SK-N-SH (cell line): ENCODE measurements around the gene PAOX. TPM values are rescaled to one million over a fixed set of nuclear protein-coding genes. Genes with fewer than 3 reads are reported as not detected.

Experiments
- CTCF ChIA-PET: fragments of 300-600, 350-600 bp; formaldehyde crosslinking; extraction: SDS; loops from one replicate; lab custom pipeline; 2021; lab: Yijun Ruan, JAX
- POLR2A ChIA-PET: fragments of 350-600 bp; sonication (Branson Sonifier 250); formaldehyde crosslinking; extraction: SDS; loops from one replicate; lab custom pipeline; 2020; ENCODE audit warnings: antibody characterized with exemption, inconsistent platforms; lab: Yijun Ruan, JAX
- DNase-seq: peaks from one replicate; pipeline ENCODE4 v3.0.0; 2012
- H2AFZ ChIP-seq: fragments of 200-600 bp; sonication (generic); 2 replicates; pipeline ENCODE4 v1.8.1; 2016; ENCODE audit warnings: antibody characterized with exemption, mild to moderate bottlenecking, low read depth
- H3F3A ChIP-seq: fragments of 200-600 bp; sonication (generic); replicated peaks from 2 replicates; pipeline ENCODE3; 2016; ENCODE audit warnings: antibody characterized with exemption, mild to moderate bottlenecking; ENCODE audit not compliant: insufficient read depth
- H3K27ac ChIP-seq, 2 experiments: fragments of 200-500 bp in 1 of 2; fragments of 200-600 bp in 1 of 2; sonication (Bioruptor generic) in 1 of 2; sonication (generic), shearing (Covaris generic) in 1 of 2; 2 replicates each; pipeline versions ENCODE4 v1.5.1 to v1.6.1; 2014 to 2016; ENCODE audit warnings: low read depth in 2 of 2, inconsistent platforms in 1 of 2, low read length in 1 of 2, mild to moderate bottlenecking in 1 of 2, mixed read lengths in 1 of 2
- H3K27me3 ChIP-seq: fragments of 200-600 bp; sonication (generic), shearing (Covaris generic); 2 replicates; pipeline ENCODE4 v1.6.1; 2016; ENCODE audit warnings: mixed run types; ENCODE audit not compliant: insufficient read depth
- H3K36me3 ChIP-seq, 2 experiments: fragments of 200-500 bp in 1 of 2; fragments of 200-600 bp in 1 of 2; sonication (Bioruptor generic) in 1 of 2; sonication (generic) in 1 of 2; replicated peaks in 1 of 2; 2 replicates each; pipeline versions ENCODE3 to v1.5.1; 2014 to 2016; ENCODE audit warnings: low read length in 1 of 2, mild to moderate bottlenecking in 1 of 2; ENCODE audit not compliant: insufficient read depth in 2 of 2, control insufficient read depth in 1 of 2
- H3K4me1 ChIP-seq, 2 experiments: fragments of 200-500 bp in 1 of 2; fragments of 200-600 bp in 1 of 2; sonication (Bioruptor generic) in 1 of 2; sonication (generic), shearing (Covaris generic) in 1 of 2; 2 replicates each; pipeline versions ENCODE4 v1.5.1 to v1.6.1; 2014 to 2016; ENCODE audit warnings: low read depth in 1 of 2, low read length in 1 of 2, mixed run types in 1 of 2; ENCODE audit not compliant: insufficient read depth in 2 of 2, control insufficient read depth in 1 of 2
- H3K4me2 ChIP-seq: fragments of 200-600 bp; sonication (generic), shearing (Covaris generic); 2 replicates; pipeline ENCODE4 v1.6.1; 2017; ENCODE audit warnings: mixed run types
- H3K4me3 ChIP-seq, 2 experiments: fragments of 200-500 bp in 1 of 2; fragments of 200-600 bp in 1 of 2; sonication (Bioruptor generic) in 1 of 2; sonication (generic), shearing (Covaris generic) in 1 of 2; 2 replicates each; pipeline versions ENCODE4 v1.5.1 to v1.8.1; 2014 to 2016; ENCODE audit warnings: low read depth in 2 of 2, inconsistent platforms in 1 of 2, low read length in 1 of 2, mild to moderate bottlenecking in 1 of 2, mixed read lengths in 1 of 2, moderate library complexity in 1 of 2
- H3K79me2 ChIP-seq: fragments of 200-600 bp; sonication (generic); 2 replicates; pipeline ENCODE4 v1.8.1; 2017; ENCODE audit warnings: mild to moderate bottlenecking; ENCODE audit not compliant: insufficient read depth
- H3K9ac ChIP-seq: fragments of 200-600 bp; sonication (generic); 2 replicates; pipeline ENCODE4 v1.6.1; 2017; ENCODE audit warnings: mixed run types
- H3K9me2 ChIP-seq: fragments of 200-600 bp; sonication (generic); 2 replicates; pipeline ENCODE4 v1.6.1; 2017; ENCODE audit warnings: mixed run types
- H3K9me3 ChIP-seq: fragments of 200-600 bp; sonication (generic); 2 replicates; pipeline ENCODE4 v1.6.1; 2017; ENCODE audit warnings: mixed run types, mild to moderate bottlenecking, moderate library complexity
- H4K20me1 ChIP-seq: fragments of 200-600 bp; sonication (generic); 2 replicates; pipeline ENCODE4 v1.6.1; 2017; ENCODE audit warnings: mild to moderate bottlenecking, mixed run types; ENCODE audit not compliant: insufficient read depth
- CHD2 ChIP-seq: fragments of 150-350 bp; IDR thresholded peaks from 2 replicates; pipeline ENCODE4 v1.6.1; 2018; ENCODE audit warnings: low read length; ENCODE audit not compliant: partially characterized antibody
- EP300 ChIP-seq, 2 experiments: IDR thresholded peaks; 2 replicates each; pipeline versions ENCODE4 v1.4.0 to v1.6.1; 2012; ENCODE audit warnings: borderline replicate concordance in 1 of 2, low read depth in 1 of 2, low read length in 1 of 2
- GATA2 ChIP-seq: sonication (generic); formaldehyde crosslinking; IDR thresholded peaks from 2 replicates; pipeline ENCODE4 v1.5.0; 2020; ENCODE audit warnings: mild to moderate bottlenecking, missing genetic modification reagents
- MEF2A ChIP-seq: IDR thresholded peaks from 2 replicates; pipeline ENCODE4 v1.4.0; 2012; ENCODE audit warnings: low read depth, borderline replicate concordance
- NFIC ChIP-seq: IDR thresholded peaks from 2 replicates; pipeline ENCODE4 v1.4.0; 2012; ENCODE audit warnings: borderline replicate concordance
- NRF1 ChIP-seq: IDR thresholded peaks from 2 replicates; pipeline ENCODE4 v1.6.1; 2012; ENCODE audit warnings: low read depth, mild to moderate bottlenecking, low read length
- PBX3 ChIP-seq: IDR thresholded peaks from 2 replicates; pipeline ENCODE4; 2012
- RAD21 ChIP-seq: IDR thresholded peaks from 2 replicates; pipeline ENCODE4 v1.6.1; 2012; ENCODE audit warnings: mild to moderate bottlenecking, low read length
- RCOR1 ChIP-seq: fragments of 150-350 bp; IDR thresholded peaks from 2 replicates; pipeline ENCODE4 v1.6.1; 2017; ENCODE audit warnings: antibody characterized with exemption, low read length
- USF2 ChIP-seq: fragments of 150-350 bp; IDR thresholded peaks from 2 replicates; pipeline ENCODE4 v1.6.1; 2017; ENCODE audit warnings: antibody characterized with exemption, low read length, low read depth, borderline replicate concordance
- YY1 ChIP-seq: IDR thresholded peaks from 2 replicates; pipeline ENCODE4 v1.4.0; 2012; ENCODE audit warnings: low read depth, mild to moderate bottlenecking
- WGBS: methylation state at CpG from one replicate; pipeline ENCODE4 v1.1.6; 2017; ENCODE audit warnings: low lambda C conversion rate; 5-methylcytosine and 5-hydroxymethylcytosine counted together
- polyA plus RNA-seq, 3 experiments: library from polyadenylated mRNA; depleted of rRNA; stranded (reverse); fragments of >200 nt; gene quantifications; 2 replicates each; pipeline ENCODE4 v1.2.3, GENCODE V29; 2012
- TF ChIP-seq, protein P1 (sequence below): fragments of 200-600 bp; sonication (generic); IDR thresholded peaks from 2 replicates; pipeline ENCODE4 v1.6.1; 2017; ENCODE audit warnings: antibody characterized with exemption, mild to moderate bottlenecking, moderate library complexity
- TF ChIP-seq, protein P2 (sequence below): IDR thresholded peaks from 2 replicates; pipeline ENCODE4 v1.4.0; 2012; ENCODE audit warnings: low read depth

Gene PAOX
- polyA plus RNA-seq, 1 of the 3 experiments (the other 2 are of a cell fraction): 6.2 TPM

- Histone ChIP-seq H3K79me2 (no peaks in the 10 kb centered on the region), H3K9me2 (no peaks in the 10 kb centered on the region), H3K4me1 (peaks cover 0 to 19% of the 10 kb centered on the region in 2 experiments; a peak in 1 of 4 replicates), H3K27me3 (0 out of 2 replicates have a peak, but pooled peaks cover under 1% of the 10 kb centered on the region), H3K9ac (no peak overlapping the region), H3K4me3 (no peak overlapping the region), H4K20me1 (no peaks in the 10 kb centered on the region), H3K27ac (no peak overlapping the region), H2AFZ (no peak overlapping the region), H3K36me3 (peaks cover 0 to 3% of the 10 kb centered on the region in 2 experiments), H3F3A (no peaks in the 10 kb centered on the region), H3K4me2 (no peak overlapping the region), H3K9me3 (no peaks in the 10 kb centered on the region)
- POLR2A ChIA-PET: interaction anchor here (0.6 kb wide), 1 partner anchor 940 kb away, joined by 5 read pairs; no protein-coding TSS in a partner anchor
- no peak for TF ChIP-seq EP300 (IDR thresholded peaks at IDR 0.05; ENCODE audit: borderline replicate concordance in 1 of 2, low read depth in 1 of 2, low read length in 1 of 2)
- no peak for TF ChIP-seq NFIC
- TF ChIP-seq, protein P1, sequence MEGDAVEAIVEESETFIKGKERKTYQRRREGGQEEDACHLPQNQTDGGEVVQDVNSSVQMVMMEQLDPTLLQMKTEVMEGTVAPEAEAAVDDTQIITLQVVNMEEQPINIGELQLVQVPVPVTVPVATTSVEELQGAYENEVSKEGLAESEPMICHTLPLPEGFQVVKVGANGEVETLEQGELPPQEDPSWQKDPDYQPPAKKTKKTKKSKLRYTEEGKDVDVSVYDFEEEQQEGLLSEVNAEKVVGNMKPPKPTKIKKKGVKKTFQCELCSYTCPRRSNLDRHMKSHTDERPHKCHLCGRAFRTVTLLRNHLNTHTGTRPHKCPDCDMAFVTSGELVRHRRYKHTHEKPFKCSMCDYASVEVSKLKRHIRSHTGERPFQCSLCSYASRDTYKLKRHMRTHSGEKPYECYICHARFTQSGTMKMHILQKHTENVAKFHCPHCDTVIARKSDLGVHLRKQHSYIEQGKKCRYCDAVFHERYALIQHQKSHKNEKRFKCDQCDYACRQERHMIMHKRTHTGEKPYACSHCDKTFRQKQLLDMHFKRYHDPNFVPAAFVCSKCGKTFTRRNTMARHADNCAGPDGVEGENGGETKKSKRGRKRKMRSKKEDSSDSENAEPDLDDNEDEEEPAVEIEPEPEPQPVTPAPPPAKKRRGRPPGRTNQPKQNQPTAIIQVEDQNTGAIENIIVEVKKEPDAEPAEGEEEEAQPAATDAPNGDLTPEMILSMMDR: no peak
- no peak for TF ChIP-seq RAD21
- TF ChIP-seq YY1: no peak
- TF ChIP-seq GATA2: no peak
- no peak for TF ChIP-seq PBX3
- no peak for TF ChIP-seq MEF2A
- TF ChIP-seq RCOR1: no peak
- TF ChIP-seq CHD2: no peak
- TF ChIP-seq, protein P2, sequence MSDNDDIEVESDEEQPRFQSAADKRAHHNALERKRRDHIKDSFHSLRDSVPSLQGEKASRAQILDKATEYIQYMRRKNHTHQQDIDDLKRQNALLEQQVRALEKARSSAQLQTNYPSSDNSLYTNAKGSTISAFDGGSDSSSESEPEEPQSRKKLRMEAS: no peak
- TF ChIP-seq USF2: no peak
- no peak for TF ChIP-seq NRF1
- CTCF ChIA-PET: interaction anchor here (0.8 to 1.1 kb wide), 2 partner anchors 24 to 46 kb away, joined by 3 to 5 read pairs; no protein-coding TSS in a partner anchor
- WGBS: 93% methylated on average over 8 of the region's 16 CpGs
- DNase-seq: no peak
Observed at GRCh38 chr10:133353202-133353959, 25.7 kb upstream of the PAOX start.
